GM23338 (cell line): ENCODE measurements around the gene TMEM121. TPM values are rescaled to one million over a fixed set of nuclear protein-coding genes. Genes with fewer than 3 reads are reported as not detected.
"Not testable (repeated sequence)": the region's sequence is repeated elsewhere in the genome, so short reads cannot be mapped to it uniquely, and the experiment has no call there.

Source experiments
- ATAC-seq: fragments of 200-7000 bp; cut with Tn5 transposase; 3 replicates; pipeline ENCODE4 v1.9.1; 2020
- DNase-seq: peaks from one replicate; pipeline ENCODE4 v3.0.0-alpha.2; 2015; ENCODE audit warnings: low spot score
- H2AFZ ChIP-seq: fragments of 200-600 bp; sonication (generic); 2 replicates; pipeline ENCODE4 v1.8.0; 2016; ENCODE audit warnings: antibody characterized with exemption, mild to moderate bottlenecking, moderate library complexity
- H3F3A ChIP-seq: fragments of 200-600 bp; sonication (generic); replicated peaks from 2 replicates; pipeline ENCODE4 v1.8.0; 2017; ENCODE audit warnings: antibody characterized with exemption, mixed run types, low read depth
- H3K27ac ChIP-seq: fragments of 200-600 bp; sonication (generic); 2 replicates; pipeline ENCODE4 v1.6.1; 2016; ENCODE audit warnings: low read depth
- H3K27me3 ChIP-seq: fragments of 200-600 bp; sonication (generic); 2 replicates; pipeline ENCODE4 v1.8.0; 2016; ENCODE audit warnings: mild to moderate bottlenecking, mixed run types, moderate library complexity; ENCODE audit not compliant: insufficient read depth
- H3K36me3 ChIP-seq: fragments of 200-600 bp; sonication (generic); 2 replicates; pipeline ENCODE4 v1.8.0; 2016; ENCODE audit warnings: mild to moderate bottlenecking; ENCODE audit not compliant: insufficient read depth
- H3K4me1 ChIP-seq: fragments of 200-600 bp; sonication (generic); 2 replicates; pipeline ENCODE4 v1.8.0; 2016; ENCODE audit warnings: mild to moderate bottlenecking, moderate library complexity; ENCODE audit not compliant: insufficient read depth
- H3K4me2 ChIP-seq: fragments of 200-600 bp; sonication (generic); 2 replicates; pipeline ENCODE4 v1.7.1; 2017; ENCODE audit warnings: mixed run types
- H3K4me3 ChIP-seq: fragments of 200-600 bp; sonication (generic); 2 replicates; pipeline ENCODE4 v1.6.1; 2016; ENCODE audit warnings: mixed run types
- H3K79me2 ChIP-seq: fragments of 200-600 bp; sonication (generic); replicated peaks from 2 replicates; pipeline ENCODE4 v1.8.0; 2017; ENCODE audit warnings: mild to moderate bottlenecking; ENCODE audit not compliant: insufficient read depth
- H3K9me2 ChIP-seq: fragments of 200-600 bp; sonication (generic); 2 replicates; pipeline ENCODE4 v1.8.0; 2017; ENCODE audit not compliant: insufficient read depth
- H4K20me1 ChIP-seq: fragments of 200-600 bp; sonication (generic); replicated peaks from 2 replicates; pipeline ENCODE4 v1.8.0; 2017; ENCODE audit warnings: mild to moderate bottlenecking; ENCODE audit not compliant: insufficient read depth
- H3K27ac Mint-ChIP-seq: 2 replicates; pipeline ENCODE4 v1.8.0; 2020; ENCODE audit warnings: inconsistent platforms, mild to moderate bottlenecking, moderate library complexity, mixed read lengths
- H3K27me3 Mint-ChIP-seq: 3 replicates; pipeline ENCODE4 v1.8.0; 2022; ENCODE audit warnings: low read depth, mild to moderate bottlenecking, moderate library complexity, mixed read lengths, inconsistent platforms; ENCODE audit not compliant: insufficient read depth, poor library complexity
- H3K36me3 Mint-ChIP-seq: 3 replicates; pipeline ENCODE4 v1.8.0; 2021; ENCODE audit warnings: low read depth, mild to moderate bottlenecking, inconsistent platforms, moderate library complexity, mixed read lengths
- H3K4me1 Mint-ChIP-seq: 3 replicates; pipeline ENCODE4 v1.8.0; 2020; ENCODE audit warnings: mild to moderate bottlenecking, inconsistent platforms, mixed read lengths
- H3K4me3 Mint-ChIP-seq: 3 replicates; pipeline ENCODE4 v1.8.0; 2021; ENCODE audit warnings: moderate library complexity, mild to moderate bottlenecking, inconsistent platforms, mixed read lengths
- H3K9me3 Mint-ChIP-seq: 3 replicates; pipeline ENCODE4 v1.8.0; 2020; ENCODE audit warnings: moderate library complexity, mild to moderate bottlenecking, inconsistent platforms, mixed read lengths
- POLR2AphosphoS5 ChIP-seq: IDR thresholded peaks from 2 replicates; pipeline ENCODE4 v1.6.1; 2016; ENCODE audit warnings: antibody characterized with exemption, low read depth
- ZNF114 ChIP-seq: fragments of 250-450 bp; sonication (Bioruptor Pico); IDR thresholded peaks from 2 replicates; pipeline ENCODE4 v1.5.0; 2020; ENCODE audit warnings: mild to moderate bottlenecking, moderate library complexity
- ZNF331 ChIP-seq: fragments of 250-450 bp; sonication (Bioruptor Pico); IDR thresholded peaks from 2 replicates; pipeline ENCODE4 v1.5.0; 2020; ENCODE audit warnings: low read depth, mild to moderate bottlenecking, moderate library complexity
- polyA plus RNA-seq: library from polyadenylated mRNA; unstranded; fragments of >200 nt; fragmentation: Nextera tagmentation; extraction: Ambion mirVana; gene quantifications from 2 replicates; pipeline ENCODE4 v1.2.1, GENCODE V29; 2016
- total RNA-seq: library from RNA; depleted of rRNA; stranded (reverse); fragments of >200 nt; shearing (Covaris generic); gene quantifications from 2 replicates; pipeline ENCODE4 v1.2.3, GENCODE V29; 2014
- TF ChIP-seq, protein P1 (sequence below): IDR thresholded peaks from one replicate; pipeline ENCODE4 v1.6.1; 2018; ENCODE audit warnings: antibody characterized with exemption; ENCODE audit not compliant: unreplicated experiment

TMEM121 gene
- total and polyA plus RNA-seq, 2 experiments from 2014 or later = 0.13 to 1.3 TPM

GRCh38 chr14:105563347-105563737 is 37.0 kb downstream of the TMEM121 start (continued):
- TF ChIP-seq, protein P1, sequence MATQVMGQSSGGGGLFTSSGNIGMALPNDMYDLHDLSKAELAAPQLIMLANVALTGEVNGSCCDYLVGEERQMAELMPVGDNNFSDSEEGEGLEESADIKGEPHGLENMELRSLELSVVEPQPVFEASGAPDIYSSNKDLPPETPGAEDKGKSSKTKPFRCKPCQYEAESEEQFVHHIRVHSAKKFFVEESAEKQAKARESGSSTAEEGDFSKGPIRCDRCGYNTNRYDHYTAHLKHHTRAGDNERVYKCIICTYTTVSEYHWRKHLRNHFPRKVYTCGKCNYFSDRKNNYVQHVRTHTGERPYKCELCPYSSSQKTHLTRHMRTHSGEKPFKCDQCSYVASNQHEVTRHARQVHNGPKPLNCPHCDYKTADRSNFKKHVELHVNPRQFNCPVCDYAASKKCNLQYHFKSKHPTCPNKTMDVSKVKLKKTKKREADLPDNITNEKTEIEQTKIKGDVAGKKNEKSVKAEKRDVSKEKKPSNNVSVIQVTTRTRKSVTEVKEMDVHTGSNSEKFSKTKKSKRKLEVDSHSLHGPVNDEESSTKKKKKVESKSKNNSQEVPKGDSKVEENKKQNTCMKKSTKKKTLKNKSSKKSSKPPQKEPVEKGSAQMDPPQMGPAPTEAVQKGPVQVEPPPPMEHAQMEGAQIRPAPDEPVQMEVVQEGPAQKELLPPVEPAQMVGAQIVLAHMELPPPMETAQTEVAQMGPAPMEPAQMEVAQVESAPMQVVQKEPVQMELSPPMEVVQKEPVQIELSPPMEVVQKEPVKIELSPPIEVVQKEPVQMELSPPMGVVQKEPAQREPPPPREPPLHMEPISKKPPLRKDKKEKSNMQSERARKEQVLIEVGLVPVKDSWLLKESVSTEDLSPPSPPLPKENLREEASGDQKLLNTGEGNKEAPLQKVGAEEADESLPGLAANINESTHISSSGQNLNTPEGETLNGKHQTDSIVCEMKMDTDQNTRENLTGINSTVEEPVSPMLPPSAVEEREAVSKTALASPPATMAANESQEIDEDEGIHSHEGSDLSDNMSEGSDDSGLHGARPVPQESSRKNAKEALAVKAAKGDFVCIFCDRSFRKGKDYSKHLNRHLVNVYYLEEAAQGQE = no peak
- TF ChIP-seq ZNF114 (CRISPR knock-in tag) (no peak), POLR2AphosphoS5 (no peak), ZNF331 (CRISPR knock-in tag) (no peak)

- not testable (repeated sequence) for DNase-seq, ATAC-seq, H3K4me3 Mint-ChIP-seq, H3K27ac Mint-ChIP-seq, H3F3A ChIP-seq, H3K27me3 ChIP-seq, H3K4me1 ChIP-seq, H3K79me2 ChIP-seq, H3K4me1 Mint-ChIP-seq, H3K27ac ChIP-seq, H3K4me2 ChIP-seq, H2AFZ ChIP-seq, H3K4me3 ChIP-seq, H4K20me1 ChIP-seq, H3K36me3 ChIP-seq, H3K9me2 ChIP-seq
- peaks cover 10% of the 10 kb centered on the region for H3K27me3 Mint-ChIP-seq
- H3K36me3 Mint-ChIP-seq = peaks cover 35% of the 10 kb centered on the region
- H3K9me3 Mint-ChIP-seq = peaks cover 49% of the 10 kb centered on the region
Observed at GRCh38 chr14:105564536-105564935, 38.2 kb downstream of the TMEM121 start.

DNA sequence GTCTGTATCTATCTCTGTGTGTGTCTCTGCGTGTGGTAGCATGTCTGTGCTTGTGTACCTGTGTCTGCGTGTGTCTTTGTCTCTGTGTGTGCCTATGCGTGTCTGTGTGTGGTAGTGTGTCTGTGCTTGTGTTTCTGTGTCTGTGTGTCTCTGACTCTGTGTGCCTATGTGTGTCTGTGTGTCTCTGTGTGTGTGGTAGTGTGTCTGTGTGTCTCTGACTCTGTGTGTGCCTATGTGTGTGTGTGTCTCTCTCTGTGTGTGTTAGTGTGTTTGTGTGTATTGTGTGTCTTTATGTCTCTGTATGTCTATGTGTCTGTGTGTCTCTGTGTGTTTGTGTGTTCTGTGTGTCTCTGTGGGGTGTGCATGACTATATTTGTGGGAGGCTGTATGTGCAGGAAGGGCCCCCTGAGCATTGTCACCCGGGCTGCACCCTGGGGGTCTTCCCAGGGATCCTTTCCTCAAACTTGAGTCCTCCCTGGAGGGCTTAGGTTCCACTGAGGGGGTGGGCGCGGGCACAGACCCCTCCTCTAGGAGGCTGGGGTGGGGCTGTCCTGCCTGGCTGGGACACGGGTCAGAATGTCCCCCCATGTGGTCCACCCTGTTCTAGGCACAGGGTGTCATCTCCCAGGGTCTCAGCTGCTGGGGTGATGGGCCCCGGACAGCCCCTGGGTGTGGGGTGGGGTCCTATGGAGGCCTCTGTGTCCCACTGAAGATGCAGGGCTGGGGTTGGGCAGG is 39.0 kb downstream of the TMEM121 start:
- ATAC-seq = not testable (repeated sequence)

DNA sequence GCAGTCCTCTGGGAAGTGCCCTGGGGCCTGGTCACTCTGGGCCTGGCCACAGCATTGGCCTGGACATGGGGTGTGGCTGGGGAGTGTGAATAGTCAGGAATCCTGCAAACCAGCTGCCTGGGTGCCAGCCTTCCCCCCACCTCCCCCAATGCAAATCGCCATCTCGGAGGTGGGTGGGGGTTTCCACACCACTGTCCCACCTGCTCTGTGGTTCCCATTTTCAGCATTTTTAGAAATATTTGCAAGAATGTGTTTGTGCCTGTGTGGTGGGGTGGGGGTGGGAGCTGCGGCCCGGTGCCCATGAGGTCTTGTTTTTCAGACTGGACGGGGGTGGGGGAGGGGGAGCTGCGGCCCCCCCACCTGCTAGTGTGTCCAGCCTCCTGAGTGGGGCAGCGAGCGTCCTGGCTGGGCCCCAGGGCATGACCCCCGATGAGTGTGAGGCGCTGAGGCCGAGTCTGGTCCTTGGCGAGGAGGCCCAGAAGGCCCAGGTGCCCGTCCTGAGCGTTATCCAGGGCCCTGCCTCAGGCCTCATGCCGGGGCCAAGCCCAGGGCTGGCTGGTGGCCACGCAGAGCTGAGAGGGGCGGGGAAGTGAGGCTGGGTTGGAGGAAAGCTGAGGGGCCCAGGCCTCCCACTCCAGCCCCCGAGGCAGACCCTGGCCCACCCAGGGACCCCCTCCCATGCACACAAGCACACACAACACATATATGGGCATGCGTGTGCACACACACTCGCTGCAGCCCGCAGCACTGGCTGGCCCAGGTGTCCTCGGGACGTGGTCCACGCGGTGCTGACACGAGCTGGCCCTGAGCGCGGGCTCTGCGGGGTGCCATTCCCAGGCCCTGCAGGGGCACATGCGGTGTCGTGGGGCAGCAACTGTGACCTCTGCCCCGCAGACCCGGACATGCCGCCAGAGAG is 40.1 kb downstream of the TMEM121 start:
- H3K27me3 ChIP-seq, H3K36me3 ChIP-seq, H3K79me2 ChIP-seq, H3K9me2 ChIP-seq, H4K20me1 ChIP-seq, H3K27ac ChIP-seq, ATAC-seq, H3K4me3 Mint-ChIP-seq, H3K4me1 Mint-ChIP-seq, H3K27ac Mint-ChIP-seq, H3K4me1 ChIP-seq, DNase-seq, H3K4me2 ChIP-seq, H3F3A ChIP-seq, H2AFZ ChIP-seq, H3K4me3 ChIP-seq: not testable (repeated sequence)
- Mint-ChIP-seq H3K9me3 (peaks cover 62% of the 10 kb centered on the region), H3K27me3 (peaks cover 10% of the 10 kb centered on the region), H3K36me3 (peaks cover 47% of the 10 kb centered on the region)

More for the DNA sequence above, 39.0 kb downstream of the TMEM121 start:
- DNase-seq, H3K36me3 ChIP-seq, H2AFZ ChIP-seq, H3K4me3 ChIP-seq, H4K20me1 ChIP-seq, H3K27ac Mint-ChIP-seq, H3K27me3 ChIP-seq, H3K4me3 Mint-ChIP-seq, H3K4me1 ChIP-seq, H3K27ac ChIP-seq, H3K9me2 ChIP-seq, H3F3A ChIP-seq, H3K79me2 ChIP-seq, H3K4me2 ChIP-seq, H3K4me1 Mint-ChIP-seq: not testable (repeated sequence)
- peaks cover 57% of the 10 kb centered on the region for H3K9me3 Mint-ChIP-seq
- peaks cover 42% of the 10 kb centered on the region for H3K36me3 Mint-ChIP-seq
- peaks cover 10% of the 10 kb centered on the region for H3K27me3 Mint-ChIP-seq

- H2AFZ ChIP-seq, H3K27me3 Mint-ChIP-seq, ATAC-seq, H3K27ac Mint-ChIP-seq, H3K4me1 ChIP-seq, H3K27ac ChIP-seq, H4K20me1 ChIP-seq, H3K4me2 ChIP-seq, H3K4me3 Mint-ChIP-seq, H3K27me3 ChIP-seq, H3F3A ChIP-seq, H3K79me2 ChIP-seq, H3K36me3 ChIP-seq, DNase-seq, H3K9me2 ChIP-seq, H3K4me1 Mint-ChIP-seq, H3K4me3 ChIP-seq: not testable (repeated sequence)
- H3K9me3 Mint-ChIP-seq = peaks cover 65% of the 10 kb centered on the region
- H3K36me3 Mint-ChIP-seq = peaks cover 46% of the 10 kb centered on the region
Observed at GRCh38 chr14:105567164-105568103, 41.1 kb downstream of the TMEM121 start.
